ENCODE data around the gene SUPT20HL1. TPM values are rescaled to one million over a fixed set of nuclear protein-coding genes. Genes with fewer than 3 reads are reported as not detected.
"Not testable (repeated sequence)": the region's sequence is repeated elsewhere in the genome, so short reads cannot be mapped to it uniquely, and the experiment has no call there.

SUPT20HL1 gene
- under 1 TPM in 1 of 4 donors, not detected in 3; 0.54 TPM for total RNA-seq

GRCh38 chrX:24360272-24360671 lies at the start of gene SUPT20HL1:
Gene SUPT20HL1, plus strand, starts transcription at chrX:24360639. Its CDS starts 2,122 bp downstream, at chrX:24362761.
- H3K36me3 ChIP-seq: no peaks in the 10 kb centered on the region
- no peak within 1 kb of the TSS for H3K4me3 ChIP-seq
- DNase-seq: no peak
- H3K27me3 ChIP-seq: no peaks in the 10 kb centered on the region
- H3K27ac ChIP-seq: no peak within 1 kb of the TSS
- no peaks in the 10 kb centered on the region for H3K4me1 ChIP-seq
- H3K9me3 ChIP-seq: no peaks in the 10 kb centered on the region
- TF ChIP-seq CTCF (IDR thresholded peaks at IDR 0.05): no peak
- no peak for TF ChIP-seq POLR2A (IDR thresholded peaks at IDR 0.05)

- not testable (repeated sequence) for H3K36me3 ChIP-seq, H3K4me3 ChIP-seq, H3K27ac ChIP-seq, H3K9me3 ChIP-seq, H3K27me3 ChIP-seq, DNase-seq, H3K4me1 ChIP-seq
These were observed 49.5 kb upstream of the SUPT20HL1 start for GRCh38 chrX:24310916-24311315.

GRCh38 chrX:24311507-24312248 lies 48.8 kb upstream of the SUPT20HL1 start:
- not testable (repeated sequence) for H3K4me3 ChIP-seq, H3K36me3 ChIP-seq, H3K27me3 ChIP-seq, DNase-seq, H3K4me1 ChIP-seq, H3K27ac ChIP-seq, H3K9me3 ChIP-seq

GRCh38 chrX:24312249-24312607 lies 48.2 kb upstream of the SUPT20HL1 start:
- DNase-seq, H3K36me3 ChIP-seq, H3K27me3 ChIP-seq: not testable (repeated sequence)

GRCh38 chrX:24314019-24314635 lies 46.3 kb upstream of the SUPT20HL1 start, which contains the start of gene SUPT20HL2:
Gene SUPT20HL2, minus strand, starts transcription at chrX:24314069. Its CDS starts 754 bp downstream, at chrX:24313315.
- no peaks in the 10 kb centered on the region for H3K27me3 ChIP-seq
- no peaks in the 10 kb centered on the region for H3K4me1 ChIP-seq
- no peak within 1 kb of the TSS for H3K4me3 ChIP-seq
- H3K27ac ChIP-seq: no peak within 1 kb of the TSS
- no peak for DNase-seq
- no peaks in the 10 kb centered on the region for H3K36me3 ChIP-seq
- TF ChIP-seq POLR2A (IDR thresholded peaks at IDR 0.05) (no peak), CTCF (IDR thresholded peaks at IDR 0.05) (no peak)
- no peaks in the 10 kb centered on the region for H3K9me3 ChIP-seq

More at GRCh38 chrX:24312249-24312607, 48.2 kb upstream of the SUPT20HL1 start:
- not testable (repeated sequence) for H3K9me3 ChIP-seq, H3K27ac ChIP-seq, H3K4me1 ChIP-seq, H3K4me3 ChIP-seq

- Histone ChIP-seq H3K36me3 (no peaks in the 10 kb centered on the region), H3K4me1 (no peaks in the 10 kb centered on the region), H3K4me3 (no peak overlapping the region), H3K27ac (no peak overlapping the region), H3K9me3 (no peaks in the 10 kb centered on the region), H3K27me3 (no peaks in the 10 kb centered on the region)
- no peak for TF ChIP-seq POLR2A (IDR thresholded peaks at IDR 0.05)
- TF ChIP-seq CTCF (IDR thresholded peaks at IDR 0.05): no peak
- no peak for DNase-seq
These were observed 44.3 kb upstream of the SUPT20HL1 start for GRCh38 chrX:24316111-24316510.

- TF ChIP-seq POLR2A (IDR thresholded peaks at IDR 0.05): no peak
- H3K27me3 ChIP-seq: no peaks in the 10 kb centered on the region
- no peak for DNase-seq
- H3K4me3 ChIP-seq: no peak overlapping the region
- H3K36me3 ChIP-seq: no peaks in the 10 kb centered on the region
- no peaks in the 10 kb centered on the region for H3K4me1 ChIP-seq
- no peak overlapping the region for H3K27ac ChIP-seq
- no peaks in the 10 kb centered on the region for H3K9me3 ChIP-seq
These were observed 42.9 kb upstream of the SUPT20HL1 start for GRCh38 chrX:24317567-24317966.

Data from Peyer's patch (tissue), 4 donors.